Measurements from ENCODE around the gene PSMA6.

GRCh38 chr14:35367056-35367372 lies 74.8 kb downstream of the PSMA6 start:
- TF ChIP-seq CTCF (IDR thresholded peaks at IDR 0.05) (no peak), POLR2AphosphoS5 (IDR thresholded peaks at IDR 0.05) (no peak)
